Upper lobe of right lung (tissue), 1 donor: ENCODE measurements around the gene CCR6. TPM values are rescaled to one million over a fixed set of nuclear protein-coding genes. Genes with fewer than 3 reads are reported as not detected.

ENCODE experiments used
- ATAC-seq: fragments of 200-7000 bp; cut with Tn5 transposase; one replicate; pipeline ENCODE4 v1.9.1; 2020; ENCODE audit warnings: mild to moderate bottlenecking, moderate library complexity
- DNase-seq: peaks from one replicate; pipeline ENCODE4 v3.0.0-alpha.2; 2020
- H3K27ac ChIP-seq: fragments of 200-600 bp; one replicate; pipeline ENCODE4 v1.8.0; 2022
- H3K27me3 ChIP-seq: fragments of 200-600 bp; one replicate; pipeline ENCODE4 v1.8.0; 2022; ENCODE audit warnings: mild to moderate bottlenecking
- H3K36me3 ChIP-seq: fragments of 200-600 bp; one replicate; pipeline ENCODE4 v1.8.0; 2022
- H3K4me1 ChIP-seq: fragments of 200-600 bp; one replicate; pipeline ENCODE4 v1.8.0; 2022
- H3K4me3 ChIP-seq: fragments of 200-600 bp; one replicate; pipeline ENCODE4 v1.8.0; 2022; ENCODE audit warnings: mild to moderate bottlenecking
- H3K9me3 ChIP-seq: fragments of 200-600 bp; one replicate; pipeline ENCODE4 v1.8.0; 2022
- intact Hi-C: fragments of 100-400 bp; cut with DNase I; formaldehyde crosslinking; loops from one replicate; pipeline ENCODE4 v1.11.0; 2022
- total RNA-seq: library from RNA; stranded (reverse); fragmentation: NEBNext Ultra II Directional; extraction: Animal tissue kit (Norgen Biotek cat#: 25700); gene quantifications from one replicate; pipeline ENCODE4 v1.2.1, GENCODE V29; 2021
- TF ChIP-seq, protein P1 (sequence below): fragments of 200-600 bp; IDR thresholded peaks from one replicate; pipeline ENCODE4 v1.8.0; 2022; ENCODE audit warnings: antibody characterized with exemption
- donor health status: DM: no; HTN: yes; CAD: no; lungs with severe emphysema.

Gene CCR6
- total RNA-seq, 1 donor from 2014 or later, result 1.4 TPM

DNA sequence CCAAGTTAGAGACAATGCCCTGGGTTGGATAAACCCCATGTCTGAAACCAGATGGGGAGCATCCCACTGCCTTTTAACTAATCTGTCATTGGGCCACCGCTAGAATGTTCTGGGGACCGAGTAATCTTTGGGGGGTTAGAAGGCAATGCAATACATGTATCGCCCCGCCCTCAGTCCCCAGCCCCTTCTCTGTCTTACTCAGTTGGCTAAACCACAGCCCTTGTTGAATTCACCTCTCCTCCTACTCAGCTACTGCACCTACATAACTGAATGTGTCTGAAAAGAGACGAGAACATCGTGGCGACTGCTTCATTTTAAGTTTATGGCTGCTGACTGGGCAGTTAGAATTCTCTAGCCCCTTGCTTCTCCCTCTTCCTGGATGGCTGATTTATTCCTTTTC is 15.1 kb upstream of the CCR6 start:
- no peaks in the 10 kb centered on the region for H3K27me3 ChIP-seq
- intact Hi-C loops, result no loop called here
- TF ChIP-seq, protein P1, sequence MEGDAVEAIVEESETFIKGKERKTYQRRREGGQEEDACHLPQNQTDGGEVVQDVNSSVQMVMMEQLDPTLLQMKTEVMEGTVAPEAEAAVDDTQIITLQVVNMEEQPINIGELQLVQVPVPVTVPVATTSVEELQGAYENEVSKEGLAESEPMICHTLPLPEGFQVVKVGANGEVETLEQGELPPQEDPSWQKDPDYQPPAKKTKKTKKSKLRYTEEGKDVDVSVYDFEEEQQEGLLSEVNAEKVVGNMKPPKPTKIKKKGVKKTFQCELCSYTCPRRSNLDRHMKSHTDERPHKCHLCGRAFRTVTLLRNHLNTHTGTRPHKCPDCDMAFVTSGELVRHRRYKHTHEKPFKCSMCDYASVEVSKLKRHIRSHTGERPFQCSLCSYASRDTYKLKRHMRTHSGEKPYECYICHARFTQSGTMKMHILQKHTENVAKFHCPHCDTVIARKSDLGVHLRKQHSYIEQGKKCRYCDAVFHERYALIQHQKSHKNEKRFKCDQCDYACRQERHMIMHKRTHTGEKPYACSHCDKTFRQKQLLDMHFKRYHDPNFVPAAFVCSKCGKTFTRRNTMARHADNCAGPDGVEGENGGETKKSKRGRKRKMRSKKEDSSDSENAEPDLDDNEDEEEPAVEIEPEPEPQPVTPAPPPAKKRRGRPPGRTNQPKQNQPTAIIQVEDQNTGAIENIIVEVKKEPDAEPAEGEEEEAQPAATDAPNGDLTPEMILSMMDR, result no peak
- no peaks in the 10 kb centered on the region for H3K9me3 ChIP-seq
- H3K4me3 ChIP-seq, result no peak overlapping the region
- ATAC-seq, result no peak
- H3K27ac ChIP-seq, result no peak overlapping the region
- DNase-seq, result no peak
- no peaks in the 10 kb centered on the region for H3K36me3 ChIP-seq
- no peaks in the 10 kb centered on the region for H3K4me1 ChIP-seq

DNA sequence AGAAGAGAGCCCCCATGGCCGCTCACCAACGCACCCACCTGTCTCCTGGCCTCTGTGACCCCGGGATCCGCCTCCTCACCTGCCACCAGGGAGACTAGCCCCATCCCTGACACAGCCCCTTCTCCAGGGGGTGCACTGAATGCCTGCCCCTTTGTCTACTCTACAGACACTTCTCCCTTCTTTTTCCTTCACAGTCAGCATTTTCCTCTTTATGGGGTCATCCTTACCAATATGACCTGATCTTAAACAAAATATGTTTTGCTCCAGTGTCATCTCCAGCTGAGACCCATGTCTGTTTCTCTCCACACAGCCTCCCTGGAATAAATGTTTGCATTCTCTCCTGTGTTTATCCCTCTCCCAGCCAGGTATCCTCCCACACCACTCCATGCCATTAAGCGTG is 14.6 kb upstream of the CCR6 start:
- intact Hi-C loops, result no loop called here
- Histone ChIP-seq H3K9me3 (no peaks in the 10 kb centered on the region), H3K27ac (no peak overlapping the region), H3K4me1 (no peaks in the 10 kb centered on the region), H3K27me3 (no peaks in the 10 kb centered on the region), H3K36me3 (no peaks in the 10 kb centered on the region), H3K4me3 (no peak overlapping the region)
- ATAC-seq (no peak), DNase-seq (no peak)
- TF ChIP-seq, protein P1, result no peak

DNA sequence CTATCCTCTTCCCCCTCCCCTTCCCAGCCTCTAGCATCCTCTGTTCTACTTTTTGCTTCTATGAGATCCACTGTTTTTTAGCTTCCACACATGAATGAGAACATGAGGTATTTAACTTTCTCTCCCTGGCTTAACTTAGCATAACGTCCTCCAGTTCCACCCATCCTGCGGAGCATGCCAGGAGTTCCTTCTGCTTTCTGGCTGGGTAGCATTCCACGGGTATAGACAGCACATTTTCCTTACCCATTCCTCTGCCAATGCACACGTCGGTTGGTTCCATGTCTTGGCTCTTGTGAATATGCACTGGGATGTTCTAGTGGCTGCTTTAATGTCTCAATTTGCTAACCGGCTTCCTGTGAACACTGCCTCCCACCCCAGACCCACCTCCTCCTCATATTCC is 13.2 kb upstream of the CCR6 start:
- no peaks in the 10 kb centered on the region for H3K27me3 ChIP-seq
- DNase-seq (no peak), ATAC-seq (no peak)
- no peaks in the 10 kb centered on the region for H3K36me3 ChIP-seq
- TF ChIP-seq, protein P1, result no peak
- no peak overlapping the region for H3K4me3 ChIP-seq
- H3K9me3 ChIP-seq, result no peaks in the 10 kb centered on the region
- no peak overlapping the region for H3K27ac ChIP-seq
- H3K4me1 ChIP-seq, result no peaks in the 10 kb centered on the region
- intact Hi-C loops, result no loop called here

DNA sequence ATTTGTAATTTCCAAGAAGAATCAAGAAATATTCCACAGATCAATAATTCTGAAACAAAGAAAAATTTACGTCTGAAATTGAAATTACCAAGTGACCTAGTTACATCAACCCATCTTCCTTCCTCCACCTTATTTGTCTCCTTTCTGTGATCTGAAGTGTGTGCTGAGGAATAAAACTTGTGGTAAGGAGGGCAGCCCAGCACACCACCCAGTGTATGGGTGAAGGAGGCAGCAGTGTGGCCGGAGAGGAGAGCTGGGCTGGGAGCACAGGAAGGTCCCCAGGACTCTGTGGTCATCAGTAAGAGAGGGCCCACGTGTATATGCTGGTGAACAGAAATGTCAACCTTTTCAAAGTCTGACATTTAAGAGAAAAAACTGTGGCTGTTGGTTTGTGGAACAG is 11.3 kb upstream of the CCR6 start:
- no peak for DNase-seq
- intact Hi-C loops, result no loop called here
- no peaks in the 10 kb centered on the region for H3K4me1 ChIP-seq
- H3K4me3 ChIP-seq, result peak overlapping the region; percentile 10
- H3K9me3 ChIP-seq, result no peaks in the 10 kb centered on the region
- H3K27ac ChIP-seq, result no peak overlapping the region
- no peak for ATAC-seq
- TF ChIP-seq, protein P1, result no peak
- no peaks in the 10 kb centered on the region for H3K36me3 ChIP-seq
- no peaks in the 10 kb centered on the region for H3K27me3 ChIP-seq

DNA sequence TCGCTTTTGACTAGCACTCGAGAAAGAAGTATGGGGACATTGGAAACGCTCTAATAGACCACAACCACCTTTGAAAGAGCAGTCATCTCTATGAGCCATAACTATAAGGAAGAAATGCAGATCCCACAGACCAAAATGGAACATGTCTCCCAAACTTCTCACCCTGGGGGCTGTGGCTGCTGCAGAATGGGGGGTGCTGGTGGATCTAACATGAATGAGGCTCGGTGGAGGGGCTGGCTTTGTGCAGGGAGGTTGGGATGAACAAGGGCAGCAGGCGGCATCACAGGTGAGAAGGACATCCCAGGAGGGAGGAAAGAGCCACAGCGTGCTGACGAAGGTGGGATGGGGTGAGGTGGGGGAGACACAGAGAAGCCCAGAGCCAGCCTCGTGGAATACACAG is 10.5 kb upstream of the CCR6 start:
- ATAC-seq, result no peak
- Histone ChIP-seq H3K4me1 (no peaks in the 10 kb centered on the region), H3K9me3 (no peaks in the 10 kb centered on the region), H3K36me3 (no peaks in the 10 kb centered on the region), H3K27me3 (no peaks in the 10 kb centered on the region), H3K27ac (no peak overlapping the region), H3K4me3 (peak overlapping the region; percentile 8)
- no peak for DNase-seq
- intact Hi-C loops, result no loop called here
- TF ChIP-seq, protein P1, result no peak

DNA sequence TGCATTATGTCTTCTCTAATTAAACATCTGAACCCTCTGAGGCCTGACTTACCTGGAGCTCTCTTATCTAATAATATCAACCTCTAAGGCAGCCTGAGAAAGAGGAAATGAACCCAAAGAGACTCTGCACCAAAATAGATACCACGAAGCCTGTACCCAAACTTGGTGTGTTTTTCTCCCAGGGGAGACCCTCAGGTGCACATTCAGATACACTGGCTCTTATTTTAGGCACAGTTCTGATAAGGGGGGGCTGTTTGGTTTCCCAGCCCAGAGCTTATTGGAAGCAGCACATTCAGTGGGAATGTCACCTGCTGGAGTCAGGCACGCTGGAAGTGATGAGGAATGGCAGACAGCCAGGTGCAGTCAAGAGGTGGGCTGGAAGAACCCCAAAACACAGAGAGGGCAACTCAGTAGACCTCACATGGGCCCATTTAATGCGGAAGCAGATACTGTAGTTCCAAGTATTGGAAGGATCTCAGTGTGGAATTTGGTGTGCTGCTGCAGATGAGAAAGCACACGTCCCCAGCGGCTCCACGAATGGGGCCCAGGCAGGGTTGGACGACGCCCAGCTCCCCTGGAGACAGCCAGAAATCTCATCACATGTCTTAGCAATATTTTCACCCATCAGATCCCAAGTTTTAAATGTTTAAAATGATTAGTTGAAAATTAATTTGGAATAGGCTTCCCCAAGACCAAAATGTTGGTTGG is 9.7 kb upstream of the CCR6 start:
- Histone ChIP-seq H3K27ac (no peak overlapping the region), H3K36me3 (no peaks in the 10 kb centered on the region), H3K4me3 (peak overlapping the region; percentile 8), H3K9me3 (no peaks in the 10 kb centered on the region), H3K4me1 (no peaks in the 10 kb centered on the region), H3K27me3 (no peaks in the 10 kb centered on the region)
- no peak for ATAC-seq
- TF ChIP-seq, protein P1, result no peak
- intact Hi-C loops, result no loop called here
- DNase-seq, result no peak
